Panc1 (cell line): ENCODE results near the gene VANGL2. TPM values are rescaled to one million over a fixed set of nuclear protein-coding genes. Genes with fewer than 3 reads are reported as not detected.
A peak's percentile ranks its signal among the peaks of the same experiment; 100 is the strongest.

ENCODE experiments used
- ATAC-seq: fragments of 200-7000 bp; cut with Tn5 transposase; 2 replicates; pipeline ENCODE4 v1.9.1; 2020; ENCODE audit warnings: mild to moderate bottlenecking, moderate library complexity
- BruUV-seq: library from RNA; stranded (reverse); fragments of 400-500 nt; replicated peaks from 2 replicates; lab custom pipeline; 2021; lab: Mats Ljungman, UMichigan
- CTCF ChIA-PET: fragments of 300-600 bp; sonication (Branson Sonifier 250); formaldehyde crosslinking; loops from one replicate; lab custom pipeline; 2022; ENCODE audit warnings: antibody characterized with exemption; lab: Charles Lee
- POLR2A ChIA-PET: fragments of 300-600 bp; sonication (Branson Sonifier 250); formaldehyde crosslinking; loops from one replicate; lab custom pipeline; 2022; ENCODE audit warnings: antibody characterized with exemption; lab: Charles Lee
- DNase-seq: peaks from one replicate; pipeline ENCODE4 v3.0.0-alpha.2; 2010; ENCODE audit warnings: low read depth, low spot score
- H3K27ac ChIP-seq: 2 replicates; pipeline ENCODE4 v1.5.1; 2011; ENCODE audit warnings: mild to moderate bottlenecking, low read length, inconsistent platforms
- H3K27me3 ChIP-seq: fragments of 200-500 bp; sonication (Bioruptor generic); 2 replicates; pipeline ENCODE4 v1.6.0; 2014; ENCODE audit warnings: low read length, inconsistent platforms; ENCODE audit not compliant: control insufficient read depth, insufficient read depth
- H3K36me3 ChIP-seq: fragments of 200-500 bp; sonication (Bioruptor generic); 2 replicates; pipeline ENCODE4 v1.5.1; 2014; ENCODE audit warnings: inconsistent platforms, mild to moderate bottlenecking, low read length, moderate library complexity; ENCODE audit not compliant: control insufficient read depth, insufficient read depth
- H3K4me1 ChIP-seq: 2 replicates; pipeline ENCODE4 v1.5.1; 2011; ENCODE audit warnings: inconsistent platforms, mild to moderate bottlenecking, low read length, moderate library complexity; ENCODE audit not compliant: control insufficient read depth, insufficient read depth
- H3K4me3 ChIP-seq, 2 experiments: 2 replicates each; pipeline ENCODE4 v1.5.1; 2011 to 2012; ENCODE audit warnings: low read depth in 2 of 2, low read length in 2 of 2, mild to moderate bottlenecking in 2 of 2, inconsistent platforms in 1 of 2, moderate library complexity in 1 of 2
- H3K9me3 ChIP-seq: fragments of 200-500 bp; sonication (Bioruptor generic); 2 replicates; pipeline ENCODE4 v1.5.1; 2014; ENCODE audit warnings: low read depth, mild to moderate bottlenecking, inconsistent platforms, low read length, moderate library complexity; ENCODE audit not compliant: control insufficient read depth, insufficient read depth
- CTCF ChIP-seq: fragments of 450-650 bp; IDR thresholded peaks from 2 replicates; pipeline ENCODE4 v1.5.1; 2017; ENCODE audit warnings: mild to moderate bottlenecking
- POLR2AphosphoS5 ChIP-seq: IDR thresholded peaks from 2 replicates; pipeline ENCODE4 v1.6.1; 2012; ENCODE audit warnings: mild to moderate bottlenecking, low read depth, low read length, moderate library complexity
- REST ChIP-seq, 2 experiments: IDR thresholded peaks; 2 replicates each; pipeline ENCODE4 v1.6.1; 2011 to 2012; ENCODE audit warnings: low read depth in 2 of 2, control low read depth in 1 of 2, low read length in 1 of 2, mild to moderate bottlenecking in 1 of 2, moderate library complexity in 1 of 2; ENCODE audit not compliant: insufficient read depth in 1 of 2
- SIN3A ChIP-seq: IDR thresholded peaks from 2 replicates; pipeline ENCODE4 v1.6.1; 2012; ENCODE audit warnings: low read depth, mild to moderate bottlenecking, low read length, moderate library complexity, borderline replicate concordance; ENCODE audit not compliant: insufficient read depth
- TCF7L2 ChIP-seq: IDR thresholded peaks from 2 replicates; pipeline ENCODE4 v1.6.1; 2011; ENCODE audit warnings: mild to moderate bottlenecking, low read depth, low read length, inconsistent platforms
- in situ Hi-C: cut with HindIII; loops from 2 replicates; pipeline ENCODE4 v1.10.0; 2016; ENCODE audit warnings: low sequenced_read_pairs, low pct_unique_long_range_greater_than_20kb
- intact Hi-C: fragments of 100-400 bp; cut with micrococcal nuclease; formaldehyde crosslinking; loops from one replicate; pipeline ENCODE4 v1.10.0; 2022; ENCODE audit not compliant: unreplicated experiment
- total RNA-seq: library from RNA; stranded (reverse); gene quantifications from one replicate; pipeline ENCODE4 v1.2.1, GENCODE V29; 2021; ENCODE audit not compliant: unreplicated experiment

Gene VANGL2
- total RNA-seq, 1 experiment from 2014 or later, result 0.10 TPM

GRCh38 chr1:160374306-160375110 is 25.9 kb upstream of the VANGL2 start:
- intact Hi-C loops, result no loop called here
- CTCF ChIA-PET, result interaction anchor here (0.7 to 1.1 kb wide), 3 partner anchors 8 to 112 kb away, joined by 3 to 5 read pairs (median 4); partner anchors contain the start of gene DCAF8
- no peaks in the 10 kb centered on the region for H3K36me3 ChIP-seq
- no peaks in the 10 kb centered on the region for H3K4me1 ChIP-seq
- no peak for ATAC-seq
- no peak overlapping the region for H3K4me3 ChIP-seq
- no peak for DNase-seq
- H3K9me3 ChIP-seq, result no peaks in the 10 kb centered on the region
- in situ Hi-C loops, result no loop called here
- no peak for TF ChIP-seq TCF7L2
- TF ChIP-seq SIN3A, result no peak
- TF ChIP-seq REST (IDR thresholded peaks at IDR 0.05; ENCODE audit: insufficient read depth in 1 of 2, low read depth in 2 of 2, low read length in 1 of 2), result no peak
- TF ChIP-seq POLR2AphosphoS5, result no peak
- no peak for TF ChIP-seq CTCF
- no peak overlapping the region for H3K27ac ChIP-seq
- POLR2A ChIA-PET, result no interaction called here
- no peaks in the 10 kb centered on the region for H3K27me3 ChIP-seq
- BruUV-seq, result no TSS peak

- Histone ChIP-seq H3K36me3 (no peaks in the 10 kb centered on the region), H3K9me3 (no peaks in the 10 kb centered on the region), H3K27ac (no peak overlapping the region), H3K4me3 (no peak overlapping the region), H3K4me1 (no peaks in the 10 kb centered on the region), H3K27me3 (no peaks in the 10 kb centered on the region)
- intact Hi-C loops, result loop anchor here (2.0 kb wide), 1 partner anchor 275 kb away; no protein-coding TSS in a partner anchor
- CTCF ChIA-PET, result interaction anchor here (1.0 to 1.5 kb wide), 5 partner anchors 18 to 183 kb away, joined by 3 to 8 read pairs (median 4); no protein-coding TSS in a partner anchor
- BruUV-seq, result no TSS peak
- DNase-seq (no peak), ATAC-seq (peak; percentile 50)
- TF ChIP-seq SIN3A (no peak), POLR2AphosphoS5 (no peak), TCF7L2 (no peak), REST (IDR thresholded peaks at IDR 0.05; ENCODE audit: insufficient read depth in 1 of 2, low read depth in 2 of 2, low read length in 1 of 2) (no peak), CTCF (no peak)
- POLR2A ChIA-PET, result interaction anchor here (0.5 kb wide), 1 partner anchor 88 kb away, joined by 5 read pairs; no protein-coding TSS in a partner anchor
- in situ Hi-C loops, result no loop called here
These were observed 24.4 kb upstream of the VANGL2 start for GRCh38 chr1:160375788-160376524.
